CD4-positive, alpha-beta T cell treated with Interleukin-21 for 1 hour (primary cell): ENCODE measurements around the gene KATNB1.
"Not testable (repeated sequence)": the region's sequence is repeated elsewhere in the genome, so short reads cannot be mapped to it uniquely, and the experiment has no call there.

Experiments
- DNase-seq: peaks from one replicate; pipeline ENCODE4 v3.0.0-alpha.2; 2020

The KATNB1 gene

GRCh38 chr16:57727610-57728009 is 8.0 kb upstream of the KATNB1 start:
- no peak for DNase-seq

- no peak for DNase-seq
Measured at GRCh38 chr16:57728336-57729181, 7.0 kb upstream of the KATNB1 start.

GRCh38 chr16:57729182-57729484 is 6.4 kb upstream of the KATNB1 start:
- no peak for DNase-seq

- not testable (repeated sequence) for DNase-seq
Measured at GRCh38 chr16:57729852-57730251, 5.7 kb upstream of the KATNB1 start.

GRCh38 chr16:57730771-57731730 is 4.5 kb upstream of the KATNB1 start:
- DNase-seq = no peak

- no peak for DNase-seq
Measured at GRCh38 chr16:57732037-57732436, 3.5 kb upstream of the KATNB1 start.

- DNase-seq = no peak
Measured at GRCh38 chr16:57732714-57733113, 2.9 kb upstream of the KATNB1 start.

- no peak for DNase-seq
Measured at GRCh38 chr16:57734308-57734924, 1.2 kb upstream of the KATNB1 start.

- DNase-seq = peak; percentile 100
Measured at GRCh38 chr16:57734925-57735754, 430 bp upstream of the KATNB1 start.

GRCh38 chr16:57736419-57737351 is 1.1 kb downstream of the KATNB1 start:
- DNase-seq = peak; percentile 55

GRCh38 chr16:57738844-57739243 is 3.3 kb downstream of the KATNB1 start:
- no peak for DNase-seq

- DNase-seq = no peak
Measured at GRCh38 chr16:57739756-57740422, 4.3 kb downstream of the KATNB1 start.

- DNase-seq = no peak
Measured at GRCh38 chr16:57740423-57741071, 5.0 kb downstream of the KATNB1 start.

- no peak for DNase-seq
Measured at GRCh38 chr16:57741660-57742191, 6.2 kb downstream of the KATNB1 start.

- DNase-seq = no peak
Measured at GRCh38 chr16:57742543-57742942, 7.0 kb downstream of the KATNB1 start.

- DNase-seq = no peak
Measured at GRCh38 chr16:57743458-57743857, 7.9 kb downstream of the KATNB1 start.

- DNase-seq = no peak
Measured at GRCh38 chr16:57743886-57744641, 8.5 kb downstream of the KATNB1 start.

GRCh38 chr16:57744642-57744903 is 9.0 kb downstream of the KATNB1 start:
- no peak for DNase-seq

- no peak for DNase-seq
Measured at GRCh38 chr16:57745768-57746167, 10.2 kb downstream of the KATNB1 start.
